ENCODE data around the gene ADAMTS18.

- TF ChIP-seq, protein P1, sequence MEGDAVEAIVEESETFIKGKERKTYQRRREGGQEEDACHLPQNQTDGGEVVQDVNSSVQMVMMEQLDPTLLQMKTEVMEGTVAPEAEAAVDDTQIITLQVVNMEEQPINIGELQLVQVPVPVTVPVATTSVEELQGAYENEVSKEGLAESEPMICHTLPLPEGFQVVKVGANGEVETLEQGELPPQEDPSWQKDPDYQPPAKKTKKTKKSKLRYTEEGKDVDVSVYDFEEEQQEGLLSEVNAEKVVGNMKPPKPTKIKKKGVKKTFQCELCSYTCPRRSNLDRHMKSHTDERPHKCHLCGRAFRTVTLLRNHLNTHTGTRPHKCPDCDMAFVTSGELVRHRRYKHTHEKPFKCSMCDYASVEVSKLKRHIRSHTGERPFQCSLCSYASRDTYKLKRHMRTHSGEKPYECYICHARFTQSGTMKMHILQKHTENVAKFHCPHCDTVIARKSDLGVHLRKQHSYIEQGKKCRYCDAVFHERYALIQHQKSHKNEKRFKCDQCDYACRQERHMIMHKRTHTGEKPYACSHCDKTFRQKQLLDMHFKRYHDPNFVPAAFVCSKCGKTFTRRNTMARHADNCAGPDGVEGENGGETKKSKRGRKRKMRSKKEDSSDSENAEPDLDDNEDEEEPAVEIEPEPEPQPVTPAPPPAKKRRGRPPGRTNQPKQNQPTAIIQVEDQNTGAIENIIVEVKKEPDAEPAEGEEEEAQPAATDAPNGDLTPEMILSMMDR (optimal IDR thresholded peaks at IDR 0.05 in 1 of 3, IDR thresholded peaks at IDR 0.05 in 1 of 3, conservative IDR thresholded peaks at IDR 0.05 in 1 of 3; ENCODE audit: extremely low read depth in 1 of 3, insufficient read depth in 2 of 3, low read length in 3 of 3) = no peak
- TF ChIP-seq EZH2 (IDR thresholded peaks at IDR 0.05; ENCODE audit: low read length) = no peak
Measured at GRCh38 chr16:77467821-77468335, 33.0 kb upstream of the ADAMTS18 start.
